SK-N-SH (cell line): Measurements from ENCODE around the gene SMIM13. TPM values are rescaled to one million over a fixed set of nuclear protein-coding genes. Genes with fewer than 3 reads are reported as not detected.

Experiments used
- CTCF ChIA-PET: fragments of 300-600, 350-600 bp; formaldehyde crosslinking; extraction: SDS; loops from one replicate; lab custom pipeline; 2021; lab: Yijun Ruan, JAX
- POLR2A ChIA-PET: fragments of 350-600 bp; sonication (Branson Sonifier 250); formaldehyde crosslinking; extraction: SDS; loops from one replicate; lab custom pipeline; 2020; ENCODE audit warnings: antibody characterized with exemption, inconsistent platforms; lab: Yijun Ruan, JAX
- DNase-seq: peaks from one replicate; pipeline ENCODE4 v3.0.0; 2012
- H2AFZ ChIP-seq: fragments of 200-600 bp; sonication (generic); 2 replicates; pipeline ENCODE4 v1.8.1; 2016; ENCODE audit warnings: antibody characterized with exemption, mild to moderate bottlenecking, low read depth
- H3F3A ChIP-seq: fragments of 200-600 bp; sonication (generic); replicated peaks from 2 replicates; pipeline ENCODE3; 2016; ENCODE audit warnings: antibody characterized with exemption, mild to moderate bottlenecking; ENCODE audit not compliant: insufficient read depth
- H3K27ac ChIP-seq, 2 experiments: fragments of 200-500 bp in 1 of 2; fragments of 200-600 bp in 1 of 2; sonication (Bioruptor generic) in 1 of 2; sonication (generic), shearing (Covaris generic) in 1 of 2; 2 replicates each; pipeline versions ENCODE4 v1.5.1 to v1.6.1; 2014 to 2016; ENCODE audit warnings: low read depth in 2 of 2, inconsistent platforms in 1 of 2, low read length in 1 of 2, mild to moderate bottlenecking in 1 of 2, mixed read lengths in 1 of 2
- H3K27me3 ChIP-seq: fragments of 200-600 bp; sonication (generic), shearing (Covaris generic); 2 replicates; pipeline ENCODE4 v1.6.1; 2016; ENCODE audit warnings: mixed run types; ENCODE audit not compliant: insufficient read depth
- H3K36me3 ChIP-seq, 2 experiments: fragments of 200-500 bp in 1 of 2; fragments of 200-600 bp in 1 of 2; sonication (Bioruptor generic) in 1 of 2; sonication (generic) in 1 of 2; replicated peaks in 1 of 2; 2 replicates each; pipeline versions ENCODE3 to v1.5.1; 2014 to 2016; ENCODE audit warnings: low read length in 1 of 2, mild to moderate bottlenecking in 1 of 2; ENCODE audit not compliant: insufficient read depth in 2 of 2, control insufficient read depth in 1 of 2
- H3K4me1 ChIP-seq, 2 experiments: fragments of 200-500 bp in 1 of 2; fragments of 200-600 bp in 1 of 2; sonication (Bioruptor generic) in 1 of 2; sonication (generic), shearing (Covaris generic) in 1 of 2; 2 replicates each; pipeline versions ENCODE4 v1.5.1 to v1.6.1; 2014 to 2016; ENCODE audit warnings: low read depth in 1 of 2, low read length in 1 of 2, mixed run types in 1 of 2; ENCODE audit not compliant: insufficient read depth in 2 of 2, control insufficient read depth in 1 of 2
- H3K4me2 ChIP-seq: fragments of 200-600 bp; sonication (generic), shearing (Covaris generic); 2 replicates; pipeline ENCODE4 v1.6.1; 2017; ENCODE audit warnings: mixed run types
- H3K4me3 ChIP-seq, 2 experiments: fragments of 200-500 bp in 1 of 2; fragments of 200-600 bp in 1 of 2; sonication (Bioruptor generic) in 1 of 2; sonication (generic), shearing (Covaris generic) in 1 of 2; 2 replicates each; pipeline versions ENCODE4 v1.5.1 to v1.8.1; 2014 to 2016; ENCODE audit warnings: low read depth in 2 of 2, inconsistent platforms in 1 of 2, low read length in 1 of 2, mild to moderate bottlenecking in 1 of 2, mixed read lengths in 1 of 2, moderate library complexity in 1 of 2
- H3K79me2 ChIP-seq: fragments of 200-600 bp; sonication (generic); 2 replicates; pipeline ENCODE4 v1.8.1; 2017; ENCODE audit warnings: mild to moderate bottlenecking; ENCODE audit not compliant: insufficient read depth
- H3K9ac ChIP-seq: fragments of 200-600 bp; sonication (generic); 2 replicates; pipeline ENCODE4 v1.6.1; 2017; ENCODE audit warnings: mixed run types
- H3K9me2 ChIP-seq: fragments of 200-600 bp; sonication (generic); 2 replicates; pipeline ENCODE4 v1.6.1; 2017; ENCODE audit warnings: mixed run types
- H3K9me3 ChIP-seq: fragments of 200-600 bp; sonication (generic); 2 replicates; pipeline ENCODE4 v1.6.1; 2017; ENCODE audit warnings: mixed run types, mild to moderate bottlenecking, moderate library complexity
- H4K20me1 ChIP-seq: fragments of 200-600 bp; sonication (generic); 2 replicates; pipeline ENCODE4 v1.6.1; 2017; ENCODE audit warnings: mild to moderate bottlenecking, mixed run types; ENCODE audit not compliant: insufficient read depth
- CHD2 ChIP-seq: fragments of 150-350 bp; IDR thresholded peaks from 2 replicates; pipeline ENCODE4 v1.6.1; 2018; ENCODE audit warnings: low read length; ENCODE audit not compliant: partially characterized antibody
- EP300 ChIP-seq, 2 experiments: IDR thresholded peaks; 2 replicates each; pipeline versions ENCODE4 v1.4.0 to v1.6.1; 2012; ENCODE audit warnings: borderline replicate concordance in 1 of 2, low read depth in 1 of 2, low read length in 1 of 2
- EZH2phosphoT487 ChIP-seq: fragments of 200-600 bp; sonication (generic); IDR thresholded peaks from 2 replicates; pipeline ENCODE4 v1.6.1; 2017; ENCODE audit warnings: low read depth, mixed run types, mild to moderate bottlenecking, antibody characterized with exemption, moderate library complexity, borderline replicate concordance
- GABPA ChIP-seq: IDR thresholded peaks from 2 replicates; pipeline ENCODE4 v1.4.0; 2012; ENCODE audit warnings: low read depth, mild to moderate bottlenecking
- GATA2 ChIP-seq: sonication (generic); formaldehyde crosslinking; IDR thresholded peaks from 2 replicates; pipeline ENCODE4 v1.5.0; 2020; ENCODE audit warnings: mild to moderate bottlenecking, missing genetic modification reagents
- MEF2A ChIP-seq: IDR thresholded peaks from 2 replicates; pipeline ENCODE4 v1.4.0; 2012; ENCODE audit warnings: low read depth, borderline replicate concordance
- NFIC ChIP-seq: IDR thresholded peaks from 2 replicates; pipeline ENCODE4 v1.4.0; 2012; ENCODE audit warnings: borderline replicate concordance
- NRF1 ChIP-seq: IDR thresholded peaks from 2 replicates; pipeline ENCODE4 v1.6.1; 2012; ENCODE audit warnings: low read depth, mild to moderate bottlenecking, low read length
- RCOR1 ChIP-seq: fragments of 150-350 bp; IDR thresholded peaks from 2 replicates; pipeline ENCODE4 v1.6.1; 2017; ENCODE audit warnings: antibody characterized with exemption, low read length
- RFX5 ChIP-seq: IDR thresholded peaks from 2 replicates; pipeline ENCODE4 v1.6.1; 2012; ENCODE audit warnings: mild to moderate bottlenecking, improper control_type of control experiment, low read length
- SIN3A ChIP-seq: IDR thresholded peaks from 2 replicates; pipeline ENCODE4 v1.6.1; 2012; ENCODE audit warnings: low read depth, mild to moderate bottlenecking, low read length, moderate library complexity, borderline replicate concordance
- SMC3 ChIP-seq: IDR thresholded peaks from 2 replicates; pipeline ENCODE4 v1.6.1; 2012; ENCODE audit warnings: low read depth, low read length, improper control_type of control experiment
- TCF12 ChIP-seq: IDR thresholded peaks from 2 replicates; pipeline ENCODE4 v1.4.0; 2012
- TEAD4 ChIP-seq: IDR thresholded peaks from 2 replicates; pipeline ENCODE4 v1.4.0; 2012; ENCODE audit warnings: mild to moderate bottlenecking, borderline replicate concordance; ENCODE audit not compliant: insufficient read depth
- WGBS: methylation state at CpG from one replicate; pipeline ENCODE4 v1.1.6; 2017; ENCODE audit warnings: low lambda C conversion rate; 5-methylcytosine and 5-hydroxymethylcytosine counted together
- polyA plus RNA-seq, 3 experiments: library from polyadenylated mRNA; depleted of rRNA; stranded (reverse); fragments of >200 nt; gene quantifications; 2 replicates each; pipeline ENCODE4 v1.2.3, GENCODE V29; 2012
- TF ChIP-seq, protein P1 (sequence below): IDR thresholded peaks from 2 replicates; pipeline ENCODE4 v1.4.0; 2012; ENCODE audit warnings: low read depth, borderline replicate concordance
- TF ChIP-seq, protein P2 (sequence below): fragments of 200-600 bp; sonication (generic); IDR thresholded peaks from 2 replicates; pipeline ENCODE4 v1.6.1; 2017; ENCODE audit warnings: antibody characterized with exemption, mild to moderate bottlenecking, moderate library complexity
- TF ChIP-seq, protein P3 (sequence below): fragments of 150-350 bp; IDR thresholded peaks from 2 replicates; pipeline ENCODE4 v1.6.1; 2017; ENCODE audit warnings: antibody characterized with exemption, low read length, low read depth, borderline replicate concordance
- TF ChIP-seq, protein P4 (sequence below): IDR thresholded peaks from 2 replicates; pipeline ENCODE4 v1.6.1; 2012; ENCODE audit warnings: mild to moderate bottlenecking, low read depth, low read length, moderate library complexity

The SMIM13 gene
- polyA plus RNA-seq, 1 of the 3 experiments (the other 2 are of a cell fraction) = 2.1 TPM

DNA sequence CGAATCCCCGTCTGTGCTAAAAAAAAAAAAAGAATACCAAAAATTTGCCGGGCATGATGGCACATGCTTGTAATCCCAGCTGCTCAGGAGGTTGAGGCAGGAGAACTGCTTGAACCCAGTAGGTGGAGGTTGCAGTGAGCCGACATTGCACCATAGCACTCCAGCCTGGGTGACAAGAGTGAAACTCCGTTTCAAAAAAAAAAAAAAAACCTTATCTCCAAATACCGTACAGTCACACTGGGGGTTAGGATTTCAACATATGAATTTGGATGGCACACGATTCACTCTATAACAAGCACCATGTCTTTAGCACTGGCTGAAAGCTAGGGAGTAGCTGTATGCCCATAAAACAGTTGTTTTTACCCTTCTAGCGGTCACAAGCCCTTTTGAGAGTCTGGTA is 3.8 kb downstream of the SMIM13 start:
- CTCF ChIA-PET = interaction anchor here (1.8 kb wide), 1 partner anchor 399 kb away, joined by 4 read pairs; no protein-coding TSS in a partner anchor
- no peak overlapping the region for H3K4me2 ChIP-seq
- 95% methylated on average over 8 of the region's 8 CpGs for WGBS

DNA sequence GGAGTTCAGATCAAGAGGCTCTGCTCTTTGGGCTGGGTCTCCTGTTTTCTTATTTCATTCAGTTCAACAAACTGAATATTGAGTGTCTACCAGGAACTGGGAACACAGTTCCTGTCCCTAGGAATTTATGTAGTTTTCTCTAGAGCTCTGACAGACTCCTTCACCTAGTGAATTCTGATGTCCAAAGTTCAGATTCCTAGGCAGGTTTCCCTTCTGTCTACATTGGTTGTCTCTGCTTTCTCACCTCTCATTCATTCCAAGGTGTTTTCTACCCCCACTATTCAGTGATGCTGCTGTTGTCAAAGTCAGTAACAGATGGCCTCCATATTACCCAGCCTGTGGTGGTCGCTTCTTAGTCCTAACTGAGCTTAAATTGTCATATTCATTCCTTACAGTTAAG is 4.4 kb downstream of the SMIM13 start:
- Histone ChIP-seq H3K79me2 (peaks cover 89% of the 10 kb centered on the region), H3K4me3 (no peak overlapping the region), H3K4me2 (no peak overlapping the region), H3K36me3 (peaks cover 0 to 39% of the 10 kb centered on the region in 2 experiments), H2AFZ (no peak overlapping the region), H4K20me1 (peaks cover 11% of the 10 kb centered on the region), H3K4me1 (peaks cover 7 to 8% of the 10 kb centered on the region in 2 experiments; a peak in 3 of 4 replicates), H3K27me3 (no peaks in the 10 kb centered on the region), H3K9me3 (no peaks in the 10 kb centered on the region), H3F3A (peaks cover 11% of the 10 kb centered on the region), H3K27ac (no peak overlapping the region), H3K9ac (no peak overlapping the region), H3K9me2 (no peaks in the 10 kb centered on the region)
- POLR2A ChIA-PET = no interaction called here
- 91% methylated on average over 1 of the region's 1 CpG for WGBS
- CTCF ChIA-PET = no interaction called here
- no peak for DNase-seq
- TF ChIP-seq GATA2 (no peak), RCOR1 (no peak), GABPA (no peak), EP300 (IDR thresholded peaks at IDR 0.05; ENCODE audit: borderline replicate concordance in 1 of 2, low read depth in 1 of 2, low read length in 1 of 2) (no peak), RFX5 (no peak), TCF12 (no peak), NFIC (no peak), SMC3 (no peak)
- TF ChIP-seq, protein P1, sequence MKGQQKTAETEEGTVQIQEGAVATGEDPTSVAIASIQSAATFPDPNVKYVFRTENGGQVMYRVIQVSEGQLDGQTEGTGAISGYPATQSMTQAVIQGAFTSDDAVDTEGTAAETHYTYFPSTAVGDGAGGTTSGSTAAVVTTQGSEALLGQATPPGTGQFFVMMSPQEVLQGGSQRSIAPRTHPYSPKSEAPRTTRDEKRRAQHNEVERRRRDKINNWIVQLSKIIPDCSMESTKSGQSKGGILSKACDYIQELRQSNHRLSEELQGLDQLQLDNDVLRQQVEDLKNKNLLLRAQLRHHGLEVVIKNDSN = no peak
- TF ChIP-seq, protein P2, sequence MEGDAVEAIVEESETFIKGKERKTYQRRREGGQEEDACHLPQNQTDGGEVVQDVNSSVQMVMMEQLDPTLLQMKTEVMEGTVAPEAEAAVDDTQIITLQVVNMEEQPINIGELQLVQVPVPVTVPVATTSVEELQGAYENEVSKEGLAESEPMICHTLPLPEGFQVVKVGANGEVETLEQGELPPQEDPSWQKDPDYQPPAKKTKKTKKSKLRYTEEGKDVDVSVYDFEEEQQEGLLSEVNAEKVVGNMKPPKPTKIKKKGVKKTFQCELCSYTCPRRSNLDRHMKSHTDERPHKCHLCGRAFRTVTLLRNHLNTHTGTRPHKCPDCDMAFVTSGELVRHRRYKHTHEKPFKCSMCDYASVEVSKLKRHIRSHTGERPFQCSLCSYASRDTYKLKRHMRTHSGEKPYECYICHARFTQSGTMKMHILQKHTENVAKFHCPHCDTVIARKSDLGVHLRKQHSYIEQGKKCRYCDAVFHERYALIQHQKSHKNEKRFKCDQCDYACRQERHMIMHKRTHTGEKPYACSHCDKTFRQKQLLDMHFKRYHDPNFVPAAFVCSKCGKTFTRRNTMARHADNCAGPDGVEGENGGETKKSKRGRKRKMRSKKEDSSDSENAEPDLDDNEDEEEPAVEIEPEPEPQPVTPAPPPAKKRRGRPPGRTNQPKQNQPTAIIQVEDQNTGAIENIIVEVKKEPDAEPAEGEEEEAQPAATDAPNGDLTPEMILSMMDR = no peak
- TF ChIP-seq, protein P3, sequence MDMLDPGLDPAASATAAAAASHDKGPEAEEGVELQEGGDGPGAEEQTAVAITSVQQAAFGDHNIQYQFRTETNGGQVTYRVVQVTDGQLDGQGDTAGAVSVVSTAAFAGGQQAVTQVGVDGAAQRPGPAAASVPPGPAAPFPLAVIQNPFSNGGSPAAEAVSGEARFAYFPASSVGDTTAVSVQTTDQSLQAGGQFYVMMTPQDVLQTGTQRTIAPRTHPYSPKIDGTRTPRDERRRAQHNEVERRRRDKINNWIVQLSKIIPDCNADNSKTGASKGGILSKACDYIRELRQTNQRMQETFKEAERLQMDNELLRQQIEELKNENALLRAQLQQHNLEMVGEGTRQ = no peak

More for the DNA sequence above, 3.8 kb downstream of the SMIM13 start:
- peaks cover 16% of the 10 kb centered on the region for H3F3A ChIP-seq
- peaks cover 8 to 10% of the 10 kb centered on the region in 2 experiments; a peak in 3 of 4 replicates for H3K4me1 ChIP-seq
- DNase-seq = no peak
- H3K27me3 ChIP-seq = no peaks in the 10 kb centered on the region
- H2AFZ ChIP-seq = no peak overlapping the region
- peaks cover 0 to 39% of the 10 kb centered on the region in 2 experiments for H3K36me3 ChIP-seq
- peaks cover 84% of the 10 kb centered on the region for H3K79me2 ChIP-seq
- H4K20me1 ChIP-seq = peaks cover 11% of the 10 kb centered on the region
- no peak overlapping the region for H3K4me3 ChIP-seq
- H3K27ac ChIP-seq = no peak overlapping the region
- POLR2A ChIA-PET = no interaction called here
- no peaks in the 10 kb centered on the region for H3K9me3 ChIP-seq
- no peaks in the 10 kb centered on the region for H3K9me2 ChIP-seq
- TF ChIP-seq CHD2 (no peak), EZH2phosphoT487 (no peak), EP300 (IDR thresholded peaks at IDR 0.05; ENCODE audit: borderline replicate concordance in 1 of 2, low read depth in 1 of 2, low read length in 1 of 2) (no peak), NRF1 (no peak), TEAD4 (no peak), SIN3A (no peak), SMC3 (no peak), MEF2A (no peak), NFIC (no peak)
- TF ChIP-seq, protein P4, sequence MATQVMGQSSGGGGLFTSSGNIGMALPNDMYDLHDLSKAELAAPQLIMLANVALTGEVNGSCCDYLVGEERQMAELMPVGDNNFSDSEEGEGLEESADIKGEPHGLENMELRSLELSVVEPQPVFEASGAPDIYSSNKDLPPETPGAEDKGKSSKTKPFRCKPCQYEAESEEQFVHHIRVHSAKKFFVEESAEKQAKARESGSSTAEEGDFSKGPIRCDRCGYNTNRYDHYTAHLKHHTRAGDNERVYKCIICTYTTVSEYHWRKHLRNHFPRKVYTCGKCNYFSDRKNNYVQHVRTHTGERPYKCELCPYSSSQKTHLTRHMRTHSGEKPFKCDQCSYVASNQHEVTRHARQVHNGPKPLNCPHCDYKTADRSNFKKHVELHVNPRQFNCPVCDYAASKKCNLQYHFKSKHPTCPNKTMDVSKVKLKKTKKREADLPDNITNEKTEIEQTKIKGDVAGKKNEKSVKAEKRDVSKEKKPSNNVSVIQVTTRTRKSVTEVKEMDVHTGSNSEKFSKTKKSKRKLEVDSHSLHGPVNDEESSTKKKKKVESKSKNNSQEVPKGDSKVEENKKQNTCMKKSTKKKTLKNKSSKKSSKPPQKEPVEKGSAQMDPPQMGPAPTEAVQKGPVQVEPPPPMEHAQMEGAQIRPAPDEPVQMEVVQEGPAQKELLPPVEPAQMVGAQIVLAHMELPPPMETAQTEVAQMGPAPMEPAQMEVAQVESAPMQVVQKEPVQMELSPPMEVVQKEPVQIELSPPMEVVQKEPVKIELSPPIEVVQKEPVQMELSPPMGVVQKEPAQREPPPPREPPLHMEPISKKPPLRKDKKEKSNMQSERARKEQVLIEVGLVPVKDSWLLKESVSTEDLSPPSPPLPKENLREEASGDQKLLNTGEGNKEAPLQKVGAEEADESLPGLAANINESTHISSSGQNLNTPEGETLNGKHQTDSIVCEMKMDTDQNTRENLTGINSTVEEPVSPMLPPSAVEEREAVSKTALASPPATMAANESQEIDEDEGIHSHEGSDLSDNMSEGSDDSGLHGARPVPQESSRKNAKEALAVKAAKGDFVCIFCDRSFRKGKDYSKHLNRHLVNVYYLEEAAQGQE = no peak
- TF ChIP-seq, all 33 proteins: peak for 0
- H3K9ac ChIP-seq = no peak overlapping the region
